OCI-LY3 (cell line): ENCODE data around the gene POLR2J2.
"Not testable (repeated sequence)": the region's sequence is repeated elsewhere in the genome, so short reads cannot be mapped to it uniquely, and the experiment has no call there.

Experiments used
- CTCF ChIP-seq: fragments of 200-600, 300-600 bp; sonication (generic); IDR thresholded peaks from 2 replicates; pipeline ENCODE4 v1.5.1; 2014; ENCODE audit warnings: antibody characterized with exemption, low read length, low read depth
- EZH2phosphoT487 ChIP-seq: fragments of 200-600 bp; shearing (Covaris generic); IDR thresholded peaks from 2 replicates; pipeline ENCODE4 v1.6.1; 2018; ENCODE audit warnings: antibody characterized with exemption, mixed run types, low read depth

DNA sequence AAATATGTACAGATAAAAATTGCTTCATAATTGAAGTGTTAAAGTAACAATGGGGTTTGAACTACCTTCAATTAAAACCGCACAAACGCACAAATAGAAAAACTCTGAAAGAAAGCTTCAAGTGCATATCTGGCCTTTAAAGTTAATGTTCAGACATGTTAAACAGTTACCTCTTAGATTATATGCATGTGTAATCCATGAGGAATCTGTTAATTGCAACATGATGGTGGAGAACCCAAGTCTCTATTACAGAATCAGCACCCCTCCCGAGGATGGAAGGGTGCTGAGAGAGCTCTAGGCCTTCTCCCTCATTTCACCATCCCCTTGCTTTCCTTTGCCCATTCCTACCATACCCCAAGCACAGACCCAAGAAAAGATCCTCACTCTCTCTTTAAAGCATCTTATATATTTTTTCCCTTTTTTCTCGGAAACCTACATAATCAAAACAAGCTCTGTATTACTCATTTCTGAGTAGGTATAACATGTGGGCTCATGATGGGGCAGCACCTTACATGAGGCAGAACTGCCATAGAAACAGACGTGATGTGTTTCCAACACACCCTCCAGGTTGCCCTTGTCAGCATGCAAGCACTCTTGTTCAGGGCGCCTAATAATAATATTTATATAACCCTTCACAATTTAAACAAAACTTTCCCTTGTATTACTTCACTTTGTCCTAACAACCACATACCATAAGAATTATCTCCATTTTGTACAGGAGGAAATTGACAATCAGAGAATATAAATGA lies 43.5 kb upstream of the POLR2J2 start:
- not testable (repeated sequence) for TF ChIP-seq CTCF, EZH2phosphoT487
